AG10803 (cell line): ENCODE results near the gene ZNF554.

Source experiments
- DNase-seq: peaks from one replicate; pipeline ENCODE4 v3.0.0; 2010; ENCODE audit warnings: low read depth
- H3K4me3 ChIP-seq: 2 replicates; pipeline ENCODE4 v1.5.1; 2011; ENCODE audit warnings: mild to moderate bottlenecking, low read length, control low read depth
- CTCF ChIP-seq: conservative IDR thresholded peaks from 2 replicates; pipeline ENCODE4 v1.5.1; 2011; ENCODE audit warnings: mild to moderate bottlenecking, low read length, control low read depth, inconsistent platforms

Gene ZNF554

GRCh38 chr19:2850256-2850925 lies 30.7 kb downstream of the ZNF554 start:
- no peak for TF ChIP-seq CTCF
- DNase-seq = no peak
- H3K4me3 ChIP-seq = no peak overlapping the region

- no peak overlapping the region for H3K4me3 ChIP-seq
- TF ChIP-seq CTCF = no peak
- DNase-seq = no peak
These were observed 32.9 kb downstream of the ZNF554 start for GRCh38 chr19:2852598-2852997.

- no peak overlapping the region for H3K4me3 ChIP-seq
- DNase-seq = no peak
- TF ChIP-seq CTCF = no peak
These were observed 33.4 kb downstream of the ZNF554 start for GRCh38 chr19:2853015-2853606.

GRCh38 chr19:2854849-2855248 lies 35.2 kb downstream of the ZNF554 start:
- no peak for DNase-seq
- H3K4me3 ChIP-seq = no peak overlapping the region
- no peak for TF ChIP-seq CTCF

GRCh38 chr19:2856457-2857050 lies 36.9 kb downstream of the ZNF554 start:
- H3K4me3 ChIP-seq = no peak overlapping the region
- DNase-seq = no peak
- no peak for TF ChIP-seq CTCF

- no peak overlapping the region for H3K4me3 ChIP-seq
- no peak for DNase-seq
- TF ChIP-seq CTCF = no peak
These were observed 39.2 kb downstream of the ZNF554 start for GRCh38 chr19:2858864-2859263.

GRCh38 chr19:2863816-2864215 lies 44.1 kb downstream of the ZNF554 start:
- DNase-seq = no peak
- TF ChIP-seq CTCF = no peak
- H3K4me3 ChIP-seq = no peak overlapping the region
